ENCODE results near the gene PDZD7. TPM values are rescaled to one million over a fixed set of nuclear protein-coding genes. Genes with fewer than 3 reads are reported as not detected.

Gene PDZD7
- polyA plus RNA-seq, 10 donors, result 0.43 to 1.5 (median 1.2) TPM

DNA sequence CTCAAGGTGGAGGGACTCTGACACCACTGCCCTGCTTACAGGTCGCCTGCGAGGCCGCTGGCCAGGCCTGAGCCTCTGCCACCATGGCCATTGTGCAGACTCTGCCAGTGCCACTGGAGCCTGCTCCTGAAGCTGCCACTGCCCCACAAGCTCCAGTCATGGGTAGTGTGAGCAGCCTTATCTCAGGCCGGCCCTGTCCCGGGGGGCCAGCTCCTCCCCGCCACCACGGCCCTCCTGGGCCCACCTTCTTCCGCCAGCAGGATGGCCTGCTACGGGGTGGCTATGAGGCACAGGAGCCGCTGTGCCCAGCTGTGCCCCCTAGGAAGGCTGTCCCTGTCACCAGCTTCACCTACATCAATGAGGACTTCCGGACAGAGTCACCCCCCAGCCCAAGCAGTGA lies 28.5 kb downstream of the PDZD7 start:
- no peak for DNase-seq

DNA sequence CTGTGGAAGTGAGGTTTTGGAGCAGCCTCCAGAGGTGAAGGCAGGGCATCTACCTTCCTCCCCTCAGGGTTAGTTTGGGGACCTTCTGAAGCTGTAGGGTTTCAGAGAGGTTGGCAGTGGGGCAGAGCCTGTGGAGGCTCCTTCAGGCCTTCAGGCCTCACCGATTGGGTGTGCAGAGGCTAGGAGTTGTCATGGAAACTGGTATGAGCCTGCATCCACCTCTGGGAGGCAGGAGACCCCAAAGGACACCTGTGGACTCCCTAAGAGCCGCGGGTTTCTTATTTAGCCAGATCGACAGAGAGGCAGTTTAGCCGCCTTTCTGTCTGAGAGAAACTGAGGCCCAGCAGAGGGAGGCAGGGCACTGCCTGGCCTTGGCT lies 29.3 kb downstream of the PDZD7 start:
- no peak for DNase-seq

GRCh38 chr10:101000915-101001658 lies 29.8 kb downstream of the PDZD7 start:
- DNase-seq, result peak; percentile 89 to 96 (median 93)

DNA sequence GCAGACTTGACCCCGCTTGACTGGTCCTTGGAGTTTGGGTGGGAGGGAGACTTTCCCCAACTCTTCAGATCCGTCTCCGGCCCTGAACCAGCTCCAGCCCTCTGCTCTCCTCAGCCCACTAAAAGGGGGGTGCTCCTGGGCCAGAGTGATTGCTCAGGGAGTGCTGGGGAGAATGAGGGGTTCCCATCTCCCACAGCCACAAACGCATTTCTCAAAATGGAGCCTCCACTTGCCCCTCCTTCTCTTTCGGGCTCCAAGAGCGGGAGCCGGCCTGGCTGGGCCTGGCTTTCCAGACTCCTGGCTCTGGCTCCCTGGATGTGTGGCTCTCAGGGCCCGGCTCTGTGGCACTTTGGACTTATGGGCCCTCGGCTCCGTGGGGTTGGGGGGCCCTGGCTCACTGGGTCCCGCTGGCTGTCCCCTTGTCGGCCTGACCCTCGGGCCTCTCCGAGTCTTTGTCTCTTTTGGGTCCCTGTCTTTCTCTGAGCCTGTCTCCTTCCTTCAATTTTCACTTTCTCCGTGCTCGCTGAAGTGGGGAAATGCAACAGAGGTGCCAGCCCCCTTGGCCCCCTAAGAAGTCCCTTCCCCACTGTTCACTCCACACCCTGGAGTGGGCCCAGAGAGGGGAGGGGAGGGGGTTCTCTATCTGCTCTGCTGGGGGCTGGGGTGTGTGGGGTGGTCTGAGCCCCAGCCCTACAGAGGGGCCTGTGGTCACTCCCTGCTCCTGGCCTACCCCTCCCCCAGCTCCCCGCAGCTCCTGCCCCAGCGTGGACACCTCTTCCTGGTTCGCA lies 30.6 kb downstream of the PDZD7 start:
- DNase-seq, result peak in 2 of 3 donors; percentile 36 to 84

GRCh38 chr10:100999742-101000126 lies 31.2 kb downstream of the PDZD7 start, which contains the start of gene LZTS2:
LZTS2 (plus strand) TSS chr10:100999808; CDS start chr10:101002539, 2,731 bp downstream.
- no peak for DNase-seq

DNA sequence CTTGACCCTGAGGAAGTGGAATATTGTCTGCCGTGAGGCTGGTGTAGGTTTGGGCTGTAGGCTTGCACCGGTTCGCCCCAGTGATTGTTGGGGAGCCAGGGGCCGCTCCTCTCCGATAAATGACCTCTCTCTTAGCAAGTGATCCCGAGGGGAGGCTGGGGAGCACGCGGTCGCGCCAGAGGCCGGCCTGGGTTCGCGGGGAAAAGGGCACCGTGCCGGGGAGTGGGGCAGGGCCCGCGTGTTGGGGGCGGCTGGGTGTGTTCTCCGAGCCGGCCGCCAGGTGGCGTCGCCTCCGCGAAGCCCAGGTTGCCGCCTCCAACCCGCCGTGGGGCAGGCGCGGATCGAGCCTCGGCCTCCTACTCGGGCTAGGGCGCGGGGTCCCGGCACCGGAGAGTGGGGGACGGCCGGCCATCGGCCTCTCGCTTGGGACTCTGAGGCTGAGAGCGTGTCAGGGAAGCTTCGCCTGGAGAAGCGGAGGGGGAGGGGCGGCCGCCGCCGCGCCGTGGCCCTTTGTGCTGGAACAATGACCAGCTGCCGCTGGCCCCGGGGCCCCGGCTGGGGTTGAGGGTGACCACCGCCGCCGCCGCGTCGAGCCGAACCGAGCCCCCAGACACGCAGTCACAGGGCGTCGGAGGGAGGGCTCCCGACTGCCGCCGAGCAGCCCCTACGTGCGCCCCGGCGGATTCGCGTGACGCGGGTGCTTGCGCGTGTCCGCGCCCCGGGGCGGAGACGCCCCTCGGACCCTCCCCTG lies 31.8 kb downstream of the PDZD7 start:
- peak; percentile 83 to 94 (median 93) for DNase-seq

GRCh38 chr10:100998183-100998990 lies 32.5 kb downstream of the PDZD7 start:
- DNase-seq, result peak; percentile 91 to 95 (median 91)

- DNase-seq, result peak in 1 of 3 donors; percentile 76
These were observed 33.4 kb downstream of the PDZD7 start for GRCh38 chr10:100997360-100998182.

DNA sequence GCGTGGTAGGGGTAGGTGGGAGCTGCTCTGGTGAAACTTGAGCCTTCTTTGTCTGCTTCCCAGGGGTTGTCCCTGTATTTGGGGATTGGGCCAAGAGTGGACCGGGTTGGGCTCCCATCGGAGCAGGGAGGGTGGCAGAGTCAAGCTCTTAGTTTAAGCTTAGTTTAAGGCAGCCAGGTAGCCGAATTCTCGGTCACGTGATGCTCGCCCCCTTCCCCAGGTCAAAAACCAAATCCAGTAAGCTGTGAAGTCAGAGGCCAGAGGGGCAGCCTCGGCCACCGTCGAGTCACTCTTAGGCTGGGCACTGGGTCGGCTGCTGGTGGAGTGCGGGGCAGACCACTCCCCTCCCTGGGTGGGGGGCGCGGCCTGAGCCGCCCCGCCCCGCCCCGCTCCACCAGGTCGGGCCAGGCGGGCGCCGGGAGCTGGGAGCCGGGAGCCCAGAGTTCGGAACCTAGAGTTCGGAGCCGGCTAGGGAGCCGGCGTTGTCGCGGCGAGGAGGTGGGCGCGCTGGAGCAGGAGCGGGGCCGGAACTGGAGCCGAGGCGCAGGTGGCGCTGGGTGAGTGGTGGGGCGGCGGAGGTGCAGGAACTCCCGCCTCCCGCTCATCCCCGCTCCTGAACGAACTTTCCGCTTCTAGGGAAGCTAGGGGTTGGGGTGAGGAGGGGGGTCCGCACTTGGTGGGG lies 34.1 kb downstream of the PDZD7 start:
- DNase-seq, result peak in 1 of 3 donors; percentile 34

DNA sequence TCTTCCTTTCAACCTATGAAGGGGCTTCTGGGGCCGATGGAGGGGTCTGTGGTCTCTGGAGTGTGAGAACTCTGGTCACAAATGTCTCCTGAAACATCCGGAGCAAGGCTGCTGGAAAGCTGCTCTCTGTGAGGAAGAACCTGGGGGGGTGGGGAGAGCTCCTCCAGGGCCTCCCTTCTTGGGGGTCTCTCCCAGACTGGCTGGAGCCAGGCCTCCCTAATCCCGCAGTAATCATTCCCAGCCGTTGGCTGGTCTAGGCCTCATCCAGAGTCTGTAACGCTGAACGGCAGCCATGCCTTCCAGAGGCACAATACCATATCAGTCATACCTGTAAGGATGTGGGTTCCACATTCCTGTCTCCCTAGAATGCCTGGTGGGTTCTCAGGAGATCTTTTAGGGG lies 35.7 kb downstream of the PDZD7 start:
- no peak for DNase-seq

DNA sequence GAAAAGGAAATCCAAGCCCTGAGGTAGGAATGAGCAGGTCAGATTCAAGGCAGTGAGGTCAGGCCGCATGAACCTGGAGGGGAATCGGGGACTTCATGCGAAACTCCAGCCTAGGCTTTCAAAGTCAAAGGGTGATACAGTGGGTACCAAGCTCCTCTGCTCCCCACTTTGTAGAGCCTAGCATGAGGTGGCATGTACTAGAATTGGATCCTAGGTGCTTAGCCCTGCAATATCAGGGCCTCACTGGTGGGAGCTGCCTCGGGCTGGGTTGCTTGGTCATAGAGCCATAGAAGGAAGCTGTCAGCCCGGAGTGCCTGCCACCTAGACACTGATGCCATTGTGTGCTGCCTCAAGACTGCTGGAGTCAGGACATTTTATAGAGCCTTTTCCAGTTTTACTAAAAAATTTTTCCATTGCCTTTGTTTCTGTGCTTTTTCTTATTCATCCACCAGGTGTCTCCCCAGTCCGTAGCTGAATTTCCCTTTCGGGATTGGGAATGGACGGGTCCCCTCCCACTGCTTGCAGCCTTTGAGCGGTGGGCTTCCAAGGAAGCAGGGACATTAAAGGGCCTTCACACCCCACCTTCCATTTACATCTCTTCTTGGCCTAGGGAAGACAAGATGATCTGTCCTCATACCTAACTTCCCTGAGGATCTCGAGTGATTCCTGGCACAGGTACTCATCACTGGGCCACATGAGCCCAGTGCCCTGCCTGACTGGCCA lies 36.8 kb downstream of the PDZD7 start:
- DNase-seq, result peak; percentile 49 to 72 (median 50)

DNA sequence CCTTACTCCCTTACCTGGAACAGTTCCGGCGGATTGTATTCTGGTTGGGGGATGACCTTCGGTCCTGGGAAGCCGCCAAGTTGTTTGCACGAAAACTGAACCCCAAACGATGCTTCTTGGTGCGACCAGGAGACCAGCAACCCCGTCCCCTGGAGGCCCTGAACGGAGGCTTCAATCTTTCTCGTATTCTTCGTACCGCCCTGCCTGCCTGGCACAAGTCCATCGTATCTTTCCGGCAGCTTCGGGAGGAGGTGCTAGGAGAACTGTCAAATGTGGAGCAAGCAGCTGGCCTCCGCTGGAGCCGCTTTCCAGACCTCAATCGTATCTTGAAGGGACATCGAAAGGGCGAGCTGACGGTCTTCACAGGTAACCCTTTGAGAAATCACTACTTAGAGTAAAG lies 41.8 kb downstream of the PDZD7 start:
- DNase-seq, result no peak

DNA sequence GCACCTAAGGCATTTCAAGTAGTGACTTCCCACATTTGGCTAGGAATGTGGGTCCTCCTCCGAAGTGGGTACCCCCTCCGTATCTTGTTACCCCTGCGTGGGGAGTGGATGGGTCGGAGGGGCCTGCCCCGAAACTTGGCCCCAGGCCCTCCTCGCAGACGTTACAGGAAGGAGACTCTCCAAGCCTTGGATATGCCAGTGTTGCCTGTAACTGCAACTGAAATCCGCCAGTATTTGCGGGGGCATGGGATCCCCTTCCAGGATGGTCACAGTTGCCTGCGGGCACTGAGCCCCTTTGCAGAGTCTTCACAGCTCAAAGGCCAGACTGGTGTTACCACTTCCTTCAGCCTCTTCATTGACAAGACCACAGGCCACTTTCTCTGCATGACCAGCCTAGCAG lies 42.8 kb downstream of the PDZD7 start:
- no peak for DNase-seq

DNA sequence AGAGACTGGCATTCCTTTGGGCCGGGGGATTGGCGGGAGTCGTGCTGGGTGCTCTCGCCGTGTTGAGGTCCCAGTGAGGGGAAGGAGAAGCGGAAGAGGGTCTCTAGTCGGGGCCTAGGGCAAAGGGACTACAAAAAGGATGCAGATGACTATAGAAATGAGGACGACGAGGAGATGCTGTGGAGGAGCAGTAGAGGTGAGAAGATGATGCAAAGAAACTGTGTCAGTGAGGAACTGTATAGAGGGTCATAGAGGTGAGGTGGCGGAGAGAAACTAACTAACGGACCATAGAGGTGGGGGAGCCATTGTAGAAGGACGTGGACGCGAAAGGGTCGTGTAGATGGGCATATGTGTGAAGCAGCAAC lies 43.3 kb downstream of the PDZD7 start:
- no peak for DNase-seq

DNA sequence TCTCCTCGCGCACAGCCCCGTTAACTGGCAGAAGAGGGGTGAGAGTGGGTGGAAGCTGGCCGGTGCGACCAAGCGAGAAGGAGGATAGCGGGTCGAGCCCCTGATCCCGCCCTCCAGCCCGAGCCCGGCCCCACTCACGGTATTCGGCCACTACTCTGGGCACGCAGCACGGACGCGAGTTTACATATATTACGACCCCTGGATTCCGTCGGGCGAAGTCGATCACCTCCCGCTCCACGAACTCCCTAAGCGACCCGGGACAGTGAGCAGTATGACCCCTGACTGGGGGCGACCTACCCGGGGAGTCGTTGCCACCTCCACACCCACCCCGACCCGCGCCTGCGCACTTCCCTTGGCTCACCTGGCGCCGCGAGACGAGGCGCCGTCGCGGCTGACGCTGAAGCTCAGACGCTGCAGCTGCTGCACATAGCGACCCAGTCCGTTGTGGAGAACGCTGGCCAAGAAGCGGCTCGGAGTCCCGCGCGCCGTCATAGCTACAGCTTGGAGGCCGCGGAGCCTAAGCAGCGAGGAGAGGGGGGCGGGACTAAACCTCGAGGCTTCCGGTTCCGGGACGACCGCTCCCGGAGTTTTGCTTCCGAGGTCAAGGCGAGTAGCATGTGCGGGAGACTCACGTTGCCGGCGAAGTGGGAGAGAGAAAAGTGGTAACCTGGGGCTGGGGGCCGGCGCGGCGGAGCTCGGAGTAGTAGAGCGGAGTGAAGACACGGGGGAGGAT lies 43.8 kb downstream of the PDZD7 start, which contains the start of the genes MRPL43 and TWNK:
TSS of gene MRPL43 (minus strand) at position 546 of the 733 bp plus-strand sequence. CDS start at position 492, 54 bp downstream.
TSS of gene TWNK (plus strand) at position 592 of the 733 bp plus-strand sequence. CDS start 668 bp downstream, outside the sequence.
- peak; percentile 73 to 95 (median 89) for DNase-seq

DNA sequence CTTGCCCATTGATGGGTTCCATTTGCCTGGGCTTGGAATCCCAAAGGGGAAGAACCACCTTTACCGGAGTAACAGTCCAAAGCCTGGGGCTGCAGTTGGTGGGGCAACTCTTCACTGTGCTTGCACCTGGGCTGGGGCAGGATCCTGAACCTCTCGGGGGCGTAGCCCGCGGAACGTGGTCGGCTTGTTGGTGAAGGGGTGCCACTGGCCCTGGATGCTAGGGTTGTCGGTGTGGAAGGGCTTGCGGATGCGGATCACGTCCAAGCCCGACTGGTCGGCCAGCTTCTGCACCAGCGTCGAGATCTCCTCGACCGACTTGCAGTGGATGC lies 44.3 kb downstream of the PDZD7 start:
- DNase-seq, result no peak

DNA sequence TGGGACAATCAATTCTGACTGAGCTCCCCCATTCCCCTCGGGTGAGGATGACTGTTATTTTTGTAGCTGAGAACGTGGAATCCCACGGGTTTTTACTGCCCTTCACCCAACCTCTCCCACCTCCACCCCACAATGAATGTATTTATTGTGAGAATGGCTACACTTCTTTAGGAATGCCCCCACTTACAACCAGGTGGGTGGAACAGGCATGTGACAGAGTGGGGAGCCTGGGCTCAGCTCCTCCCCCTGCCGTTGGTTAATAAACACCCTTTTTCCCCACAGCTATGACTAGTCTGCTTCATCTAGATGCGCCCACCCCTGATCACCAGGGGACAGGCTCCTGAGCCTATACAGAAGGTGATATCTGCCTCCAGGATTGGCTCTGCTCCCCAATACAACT lies 45.6 kb downstream of the PDZD7 start:
- DNase-seq, result no peak

- no peak for DNase-seq
These were observed 46.2 kb downstream of the PDZD7 start for GRCh38 chr10:100984672-100985177.
